Measurements from ENCODE around the gene KCNAB2. TPM values are rescaled to one million over a fixed set of nuclear protein-coding genes. Genes with fewer than 3 reads are reported as not detected.

The KCNAB2 gene
- total RNA-seq, 4 donors from 2014 or later, result 4.2 to 12.0 (median 10.0) TPM

DNA sequence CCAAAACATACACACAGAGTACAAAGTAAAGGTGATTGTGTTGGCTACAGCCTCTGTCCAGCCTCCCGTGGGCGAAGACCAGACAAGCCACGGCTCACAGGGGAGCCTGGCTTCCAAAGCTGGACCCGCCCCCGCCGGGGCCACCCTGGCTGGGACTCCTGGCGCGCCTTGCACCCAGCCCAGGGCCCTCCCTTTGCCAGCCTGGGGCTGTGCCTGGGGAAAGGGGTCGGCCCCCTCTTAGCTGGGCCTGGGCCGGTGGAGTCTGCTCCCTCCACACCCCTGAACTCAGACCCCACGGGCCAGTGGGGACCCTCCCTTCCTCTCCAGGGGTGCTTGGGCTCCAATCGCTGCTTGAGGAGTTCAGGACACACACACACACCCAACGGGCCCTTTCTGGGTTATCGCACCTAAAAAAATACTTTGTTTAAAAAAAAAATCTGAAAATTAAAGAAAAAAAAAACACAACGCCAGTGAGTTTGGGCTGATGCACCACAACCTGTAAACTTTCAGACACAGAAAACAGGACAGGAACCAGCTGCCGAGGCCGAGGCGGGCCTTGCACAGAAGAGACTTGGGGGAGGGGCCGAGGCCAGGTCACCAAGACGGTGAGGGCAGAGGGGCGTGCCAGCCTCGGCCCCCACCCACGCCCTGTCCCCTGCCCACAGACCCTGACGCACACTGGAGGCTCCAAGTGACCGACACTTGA is 56.3 kb downstream of the KCNAB2 start:
- no peak for DNase-seq (ENCODE audit: low spot score in 2 of 2)
- no peak overlapping the region for H3K4me3 ChIP-seq (ENCODE audit: low read depth, poor library complexity, severe bottlenecking)
- TF ChIP-seq POLR2A (IDR thresholded peaks at IDR 0.05), result no peak
- TF ChIP-seq, protein P1, sequence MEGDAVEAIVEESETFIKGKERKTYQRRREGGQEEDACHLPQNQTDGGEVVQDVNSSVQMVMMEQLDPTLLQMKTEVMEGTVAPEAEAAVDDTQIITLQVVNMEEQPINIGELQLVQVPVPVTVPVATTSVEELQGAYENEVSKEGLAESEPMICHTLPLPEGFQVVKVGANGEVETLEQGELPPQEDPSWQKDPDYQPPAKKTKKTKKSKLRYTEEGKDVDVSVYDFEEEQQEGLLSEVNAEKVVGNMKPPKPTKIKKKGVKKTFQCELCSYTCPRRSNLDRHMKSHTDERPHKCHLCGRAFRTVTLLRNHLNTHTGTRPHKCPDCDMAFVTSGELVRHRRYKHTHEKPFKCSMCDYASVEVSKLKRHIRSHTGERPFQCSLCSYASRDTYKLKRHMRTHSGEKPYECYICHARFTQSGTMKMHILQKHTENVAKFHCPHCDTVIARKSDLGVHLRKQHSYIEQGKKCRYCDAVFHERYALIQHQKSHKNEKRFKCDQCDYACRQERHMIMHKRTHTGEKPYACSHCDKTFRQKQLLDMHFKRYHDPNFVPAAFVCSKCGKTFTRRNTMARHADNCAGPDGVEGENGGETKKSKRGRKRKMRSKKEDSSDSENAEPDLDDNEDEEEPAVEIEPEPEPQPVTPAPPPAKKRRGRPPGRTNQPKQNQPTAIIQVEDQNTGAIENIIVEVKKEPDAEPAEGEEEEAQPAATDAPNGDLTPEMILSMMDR (IDR thresholded peaks at IDR 0.05), result no peak
- WGBS, 2 donors, result 40 to 48% methylated on average over 24 to 25 of the region's 25 CpGs
- intact Hi-C loops (cut with DNase I; ENCODE audit: low total_unique reads), result loop anchor here (10.0 kb wide), 1 partner anchor 243 kb away; no protein-coding TSS in a partner anchor

GRCh38 chr1:6102532-6102845 is 56.8 kb downstream of the KCNAB2 start:
- intact Hi-C loops (cut with DNase I; ENCODE audit: low total_unique reads), result loop anchor here (10.0 kb wide), 1 partner anchor 242 kb away; no protein-coding TSS in a partner anchor
- DNase-seq (ENCODE audit: low spot score in 2 of 2), result no peak
- WGBS, 2 donors, result 74 to 77% methylated on average over 8 to 9 of the region's 9 CpGs
- no peak for TF ChIP-seq POLR2A (IDR thresholded peaks at IDR 0.05)
- TF ChIP-seq, protein P1 (IDR thresholded peaks at IDR 0.05), result no peak
- no peak overlapping the region for H3K4me3 ChIP-seq (ENCODE audit: low read depth, poor library complexity, severe bottlenecking)

GRCh38 chr1:6103111-6103853 is 57.6 kb downstream of the KCNAB2 start:
- H3K4me3 ChIP-seq (ENCODE audit: low read depth, poor library complexity, severe bottlenecking), result no peak overlapping the region
- intact Hi-C loops (cut with DNase I; ENCODE audit: low total_unique reads), result loop anchor here (10.0 kb wide), 1 partner anchor 242 kb away; no protein-coding TSS in a partner anchor
- TF ChIP-seq, protein P1 (IDR thresholded peaks at IDR 0.05), result no peak
- no peak for TF ChIP-seq POLR2A (IDR thresholded peaks at IDR 0.05)
- WGBS, 2 donors, result 54 to 55% methylated on average over 11 to 22 of the region's 22 CpGs
- DNase-seq (ENCODE audit: low spot score in 2 of 2), result no peak

- DNase-seq (ENCODE audit: low spot score in 2 of 2), result no peak
- TF ChIP-seq, protein P1 (IDR thresholded peaks at IDR 0.05), result no peak
- no peak for TF ChIP-seq POLR2A (IDR thresholded peaks at IDR 0.05)
These were observed 58.3 kb downstream of the KCNAB2 start for GRCh38 chr1:6103854-6104530.

GRCh38 chr1:6104631-6105030 is 58.9 kb downstream of the KCNAB2 start:
- no peak overlapping the region for H3K4me3 ChIP-seq (ENCODE audit: low read depth, poor library complexity, severe bottlenecking)
- DNase-seq (ENCODE audit: low spot score in 2 of 2), result no peak
- intact Hi-C loops (cut with DNase I; ENCODE audit: low total_unique reads), result loop anchor here (5.0 to 10.0 kb wide), 2 partner anchors 240 to 558 kb away; no protein-coding TSS in a partner anchor
- TF ChIP-seq, protein P1 (IDR thresholded peaks at IDR 0.05), result no peak
- no peak for TF ChIP-seq POLR2A (IDR thresholded peaks at IDR 0.05)
- WGBS, 2 donors, result 72 to 80% methylated on average over 5 to 9 of the region's 9 CpGs

More at GRCh38 chr1:6103854-6104530, 58.3 kb downstream of the KCNAB2 start:
- no peak overlapping the region for H3K4me3 ChIP-seq (ENCODE audit: low read depth, poor library complexity, severe bottlenecking)
- 67 to 76% methylated on average over 8 to 13 of the region's 13 CpGs for WGBS, 2 donors
- intact Hi-C loops (cut with DNase I; ENCODE audit: low total_unique reads), result loop anchor here (10.0 kb wide), 1 partner anchor 241 kb away; no protein-coding TSS in a partner anchor

Measured in lower leg skin (tissue), 4 donors.